ENCODE results near the gene NPY1R.

- TF ChIP-seq POLR2A (IDR thresholded peaks at IDR 0.05; ENCODE audit: low read depth, low read length), result no peak
- TF ChIP-seq TAF1 (IDR thresholded peaks at IDR 0.05; ENCODE audit: low read depth, low read length), result no peak
- TF ChIP-seq POLR2AphosphoS5 (IDR thresholded peaks at IDR 0.05; ENCODE audit: low read depth, low read length), result no peak
- no peak for TF ChIP-seq SPI1 (IDR thresholded peaks at IDR 0.05; ENCODE audit: low read depth, low read length)
- TF ChIP-seq PAX5 (IDR thresholded peaks at IDR 0.05; ENCODE audit: insufficient read depth, low read length, severe bottlenecking), result no peak
- TF ChIP-seq POU2F2 (IDR thresholded peaks at IDR 0.05; ENCODE audit: low read depth, low read length), result no peak
Measured at GRCh38 chr4:163330916-163331628, 1.3 kb downstream of the NPY1R start.
